Fibroblast of lung (primary cell): ENCODE results near the gene GPX4. TPM values are rescaled to one million over a fixed set of nuclear protein-coding genes. Genes with fewer than 3 reads are reported as not detected.

Experiments
- DNase-seq, 2 donors: peaks; one replicate each; pipeline versions ENCODE4 v3.0.0 to v3.0.0-alpha.2; 2010; ENCODE audit warnings: low read depth in 2 of 2
- H2AFZ ChIP-seq: 2 replicates; pipeline ENCODE4 v1.5.1; 2012; ENCODE audit warnings: low read length, control low read depth, inconsistent platforms
- H3K27ac ChIP-seq: 2 replicates; pipeline ENCODE4 v1.5.1; 2011; ENCODE audit warnings: low read length, control low read depth; ENCODE audit not compliant: insufficient read depth
- H3K27me3 ChIP-seq: 2 replicates; pipeline ENCODE4 v1.5.1; 2011; ENCODE audit warnings: mild to moderate bottlenecking, low read length; ENCODE audit not compliant: control insufficient read depth, insufficient read depth
- H3K36me3 ChIP-seq: 2 replicates; pipeline ENCODE4 v1.5.1; 2011; ENCODE audit warnings: low read length; ENCODE audit not compliant: control insufficient read depth, insufficient read depth
- H3K4me1 ChIP-seq: 2 replicates; pipeline ENCODE4 v1.5.1; 2011; ENCODE audit warnings: low read length; ENCODE audit not compliant: control insufficient read depth, insufficient read depth; ENCODE audit errors: extremely low read depth
- H3K4me2 ChIP-seq: 2 replicates; pipeline ENCODE4 v1.5.1; 2011; ENCODE audit warnings: low read length, control low read depth; ENCODE audit not compliant: insufficient read depth; ENCODE audit errors: extremely low read depth
- H3K4me3 ChIP-seq, 4 experiments: fragments of 200-600 bp in 1 of 4; sonication (generic) in 1 of 4; replicated peaks in 1 of 4; 2 replicates each; pipeline ENCODE4 v1.5.1; 2011 to 2016; ENCODE audit warnings: low read length in 4 of 4, low read depth in 3 of 4, mild to moderate bottlenecking in 3 of 4, control low read depth in 2 of 4, inconsistent platforms in 1 of 4, mixed read lengths in 1 of 4; ENCODE audit not compliant: insufficient read depth in 1 of 4; ENCODE audit errors: control extremely low read depth in 1 of 4
- H3K79me2 ChIP-seq: 2 replicates; pipeline ENCODE4 v1.5.1; 2012; ENCODE audit warnings: mild to moderate bottlenecking, low read length, inconsistent platforms; ENCODE audit not compliant: control insufficient read depth, insufficient read depth
- H3K9ac ChIP-seq: 2 replicates; pipeline ENCODE4 v1.5.1; 2011; ENCODE audit warnings: mild to moderate bottlenecking, low read length, control low read depth; ENCODE audit not compliant: insufficient read depth
- H3K9me3 ChIP-seq: 2 replicates; pipeline ENCODE4 v1.5.1; 2012; ENCODE audit warnings: low read depth, low read length; ENCODE audit not compliant: control insufficient read depth, insufficient read depth
- H4K20me1 ChIP-seq: 2 replicates; pipeline ENCODE4 v1.5.1; 2011; ENCODE audit warnings: low read length; ENCODE audit not compliant: control insufficient read depth, insufficient read depth; ENCODE audit errors: extremely low read depth
- CTCF ChIP-seq, 2 donors: IDR thresholded peaks in 1 of 2; conservative IDR thresholded peaks in 1 of 2; 1 replicate in 1 of 2; 2 replicates in 1 of 2; pipeline ENCODE4 v1.5.1; 2011 to 2012; ENCODE audit warnings: low read length in 2 of 2, control low read depth in 1 of 2, inconsistent platforms in 1 of 2, low read depth in 1 of 2, mild to moderate bottlenecking in 1 of 2
- EZH2 ChIP-seq: IDR thresholded peaks from 2 replicates; pipeline ENCODE4 v1.5.1; 2012; ENCODE audit warnings: low read length, control low read depth, mild to moderate bottlenecking; ENCODE audit errors: missing control alignments
- polyA plus RNA-seq, 2 donors: library from polyadenylated mRNA; depleted of rRNA in 1 of 2; stranded (reverse) in 1 of 2; unstranded in 1 of 2; fragments of >200 nt; gene quantifications; 2 replicates each; pipeline ENCODE4 v1.2.1, GENCODE V29; 2011 to 2012; ENCODE audit warnings: missing spikeins in 1 of 2
- total RNA-seq: library from RNA; depleted of rRNA; stranded (reverse); fragments of >200 nt; gene quantifications from 2 replicates; pipeline ENCODE4 v1.2.1, GENCODE V29; 2014

GPX4 gene
- total and polyA plus RNA-seq, 2 donors (not counting 1 experiment from before 2014, with no cell fraction given), result 325 to 430 TPM

- Histone ChIP-seq H4K20me1 (no peaks in the 10 kb centered on the region), H3K27ac (no peak overlapping the region), H3K4me3 (no peak overlapping the region), H3K79me2 (no peaks in the 10 kb centered on the region), H3K36me3 (peaks cover 19% of the 10 kb centered on the region), H3K4me2 (no peak overlapping the region), H3K9ac (no peak overlapping the region), H3K4me1 (no peaks in the 10 kb centered on the region), H3K27me3 (no peaks in the 10 kb centered on the region), H3K9me3 (no peaks in the 10 kb centered on the region), H2AFZ (no peak overlapping the region)
- TF ChIP-seq EZH2 (no peak), CTCF (conservative IDR thresholded peaks at IDR 0.05 in 1 of 2, IDR thresholded peaks at IDR 0.05 in 1 of 2; ENCODE audit: low read depth in 1 of 2, low read length in 2 of 2) (no peak)
- no peak for DNase-seq
These were observed 17.2 kb upstream of the GPX4 start for GRCh38 chr19:1086613-1087012.

GRCh38 chr19:1087813-1088415, 15.9 kb upstream of the GPX4 start:
- DNase-seq, result no peak
- TF ChIP-seq CTCF (conservative IDR thresholded peaks at IDR 0.05 in 1 of 2, IDR thresholded peaks at IDR 0.05 in 1 of 2; ENCODE audit: low read depth in 1 of 2, low read length in 2 of 2) (no peak), EZH2 (no peak)

GRCh38 chr19:1088416-1089010, 15.3 kb upstream of the GPX4 start:
- Histone ChIP-seq H3K9me3 (no peaks in the 10 kb centered on the region), H3K27me3 (no peaks in the 10 kb centered on the region), H4K20me1 (no peaks in the 10 kb centered on the region), H3K79me2 (peaks cover 10% of the 10 kb centered on the region), H2AFZ (no peak overlapping the region), H3K4me1 (no peaks in the 10 kb centered on the region), H3K27ac (no peak overlapping the region), H3K4me2 (no peak overlapping the region), H3K36me3 (peaks cover 24% of the 10 kb centered on the region), H3K4me3 (no peak overlapping the region), H3K9ac (no peak overlapping the region)
- TF ChIP-seq EZH2, result no peak
- no peak for TF ChIP-seq CTCF (conservative IDR thresholded peaks at IDR 0.05 in 1 of 2, IDR thresholded peaks at IDR 0.05 in 1 of 2; ENCODE audit: low read depth in 1 of 2, low read length in 2 of 2)
- no peak for DNase-seq

More at GRCh38 chr19:1087813-1088415, 15.9 kb upstream of the GPX4 start:
- no peak overlapping the region for H3K4me3 ChIP-seq
- H3K4me1 ChIP-seq, result no peaks in the 10 kb centered on the region
- H3K9me3 ChIP-seq, result no peaks in the 10 kb centered on the region
- no peaks in the 10 kb centered on the region for H4K20me1 ChIP-seq
- no peak overlapping the region for H3K9ac ChIP-seq
- H3K79me2 ChIP-seq, result peaks cover 4% of the 10 kb centered on the region
- H3K27me3 ChIP-seq, result no peaks in the 10 kb centered on the region
- H3K36me3 ChIP-seq, result peaks cover 24% of the 10 kb centered on the region
- no peak overlapping the region for H3K4me2 ChIP-seq
- no peak overlapping the region for H2AFZ ChIP-seq
- no peak overlapping the region for H3K27ac ChIP-seq
